BJ (cell line): ENCODE measurements around the gene IL17B. TPM values are rescaled to one million over a fixed set of nuclear protein-coding genes. Genes with fewer than 3 reads are reported as not detected.

Experiments used
- CTCF ChIA-PET: fragments of 350-600 bp; formaldehyde crosslinking; extraction: SDS; loops from one replicate; lab custom pipeline; 2021; ENCODE audit warnings: antibody characterized with exemption, inconsistent platforms; lab: Yijun Ruan, JAX
- POLR2A ChIA-PET: fragments of 300-600 bp; sonication (Branson Sonifier 250); formaldehyde crosslinking; extraction: SDS; loops from one replicate; lab custom pipeline; 2021; ENCODE audit warnings: antibody characterized with exemption; lab: Charles Lee
- DNase-seq: peaks from one replicate; pipeline ENCODE4 v3.0.0-alpha.2; 2011; ENCODE audit warnings: low read depth
- H3K27me3 ChIP-seq: 2 replicates; pipeline ENCODE4 v1.6.0; 2011; ENCODE audit warnings: low read length; ENCODE audit not compliant: control insufficient read depth, insufficient read depth
- H3K36me3 ChIP-seq: 2 replicates; pipeline ENCODE4 v1.5.1; 2011; ENCODE audit warnings: low read length; ENCODE audit not compliant: control insufficient read depth, insufficient read depth
- H3K4me3 ChIP-seq: 2 replicates; pipeline ENCODE4 v1.5.1; 2011; ENCODE audit warnings: low read depth, mild to moderate bottlenecking, control low read depth, low read length
- polyA plus RNA-seq: library from polyadenylated mRNA; depleted of rRNA; stranded (reverse); fragments of >200 nt; gene quantifications from 2 replicates; pipeline ENCODE4 v1.2.3, GENCODE V29; 2011
- TF ChIP-seq, protein P1 (sequence below): IDR thresholded peaks from 2 replicates; pipeline ENCODE4 v1.5.1; 2011; ENCODE audit warnings: low read depth, mild to moderate bottlenecking, control low read depth, inconsistent platforms, low read length, moderate library complexity; ENCODE audit not compliant: insufficient read depth

IL17B gene
- polyA plus RNA-seq, 1 experiment: 0.90 TPM

DNA sequence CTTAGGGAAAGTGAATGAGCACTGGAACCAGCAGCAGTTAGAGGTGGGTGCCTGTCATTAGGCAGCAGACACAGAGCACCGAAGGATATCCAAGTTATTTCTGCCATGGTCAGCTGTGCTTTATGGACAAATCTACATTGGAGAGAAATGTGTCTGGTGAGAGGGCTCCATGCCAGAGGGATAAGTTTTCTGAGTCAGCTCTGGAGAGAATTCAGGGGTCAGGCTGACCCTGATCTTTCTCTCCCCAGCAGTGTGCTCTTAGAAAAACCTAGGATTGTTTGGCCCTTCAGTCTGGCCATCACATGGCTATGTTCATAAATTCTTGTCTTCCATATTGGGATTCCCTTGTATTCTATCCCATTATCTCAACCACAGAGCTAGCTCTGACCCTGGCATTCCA lies 8.9 kb upstream of the IL17B start:
- no peak for DNase-seq
- no peaks in the 10 kb centered on the region for H3K36me3 ChIP-seq
- TF ChIP-seq, protein P1, sequence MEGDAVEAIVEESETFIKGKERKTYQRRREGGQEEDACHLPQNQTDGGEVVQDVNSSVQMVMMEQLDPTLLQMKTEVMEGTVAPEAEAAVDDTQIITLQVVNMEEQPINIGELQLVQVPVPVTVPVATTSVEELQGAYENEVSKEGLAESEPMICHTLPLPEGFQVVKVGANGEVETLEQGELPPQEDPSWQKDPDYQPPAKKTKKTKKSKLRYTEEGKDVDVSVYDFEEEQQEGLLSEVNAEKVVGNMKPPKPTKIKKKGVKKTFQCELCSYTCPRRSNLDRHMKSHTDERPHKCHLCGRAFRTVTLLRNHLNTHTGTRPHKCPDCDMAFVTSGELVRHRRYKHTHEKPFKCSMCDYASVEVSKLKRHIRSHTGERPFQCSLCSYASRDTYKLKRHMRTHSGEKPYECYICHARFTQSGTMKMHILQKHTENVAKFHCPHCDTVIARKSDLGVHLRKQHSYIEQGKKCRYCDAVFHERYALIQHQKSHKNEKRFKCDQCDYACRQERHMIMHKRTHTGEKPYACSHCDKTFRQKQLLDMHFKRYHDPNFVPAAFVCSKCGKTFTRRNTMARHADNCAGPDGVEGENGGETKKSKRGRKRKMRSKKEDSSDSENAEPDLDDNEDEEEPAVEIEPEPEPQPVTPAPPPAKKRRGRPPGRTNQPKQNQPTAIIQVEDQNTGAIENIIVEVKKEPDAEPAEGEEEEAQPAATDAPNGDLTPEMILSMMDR: no peak
- no peaks in the 10 kb centered on the region for H3K27me3 ChIP-seq
- POLR2A ChIA-PET: interaction anchor here (0.6 to 1.6 kb wide), 6 partner anchors 17 to 580 kb away, joined by 3 to 11 read pairs (median 5); no protein-coding TSS in a partner anchor
- CTCF ChIA-PET: interaction anchor here (0.6 to 14.2 kb wide), 10 partner anchors 10 to 231 kb away, joined by 3 to 257 read pairs (median 5); no protein-coding TSS in a partner anchor
- H3K4me3 ChIP-seq: no peak overlapping the region

DNA sequence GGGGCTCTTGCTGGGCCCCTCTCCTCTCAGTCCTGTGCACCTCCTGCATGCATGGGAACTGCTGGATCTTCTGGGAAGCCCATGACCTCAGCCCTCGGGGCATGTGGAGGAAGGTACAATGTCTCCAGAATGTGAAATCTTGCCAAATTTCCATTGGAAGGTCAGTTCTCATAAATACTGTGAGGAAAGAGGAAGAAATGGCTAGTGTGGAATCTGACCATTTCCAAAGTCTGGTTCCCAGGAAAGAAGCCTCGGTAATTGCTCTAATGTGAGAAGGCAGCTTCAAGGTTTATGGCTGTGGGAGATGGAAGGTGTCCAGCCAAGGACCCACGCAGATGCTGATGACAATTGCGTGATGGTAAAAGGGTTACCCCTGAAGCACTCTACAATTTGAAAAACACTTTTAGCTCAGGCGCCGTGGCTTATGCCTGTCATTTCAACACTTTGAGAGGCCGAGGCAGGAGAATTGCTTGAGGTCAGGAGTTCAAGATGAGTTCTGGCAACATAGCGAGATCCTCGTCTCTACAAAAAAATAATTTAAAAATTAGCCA lies 8.1 kb upstream of the IL17B start:
- peak; percentile 97 for DNase-seq
- H3K27me3 ChIP-seq: no peaks in the 10 kb centered on the region
- H3K4me3 ChIP-seq: no peak overlapping the region
- CTCF ChIA-PET: interaction anchor here (0.8 to 14.2 kb wide), 15 partner anchors 14 to 232 kb away, joined by 3 to 257 read pairs (median 5); no protein-coding TSS in a partner anchor
- POLR2A ChIA-PET: interaction anchor here (1.2 to 1.6 kb wide), 4 partner anchors 17 to 33 kb away, joined by 3 to 9 read pairs (median 5); no protein-coding TSS in a partner anchor
- TF ChIP-seq, protein P1: no peak
- H3K36me3 ChIP-seq: no peaks in the 10 kb centered on the region

DNA sequence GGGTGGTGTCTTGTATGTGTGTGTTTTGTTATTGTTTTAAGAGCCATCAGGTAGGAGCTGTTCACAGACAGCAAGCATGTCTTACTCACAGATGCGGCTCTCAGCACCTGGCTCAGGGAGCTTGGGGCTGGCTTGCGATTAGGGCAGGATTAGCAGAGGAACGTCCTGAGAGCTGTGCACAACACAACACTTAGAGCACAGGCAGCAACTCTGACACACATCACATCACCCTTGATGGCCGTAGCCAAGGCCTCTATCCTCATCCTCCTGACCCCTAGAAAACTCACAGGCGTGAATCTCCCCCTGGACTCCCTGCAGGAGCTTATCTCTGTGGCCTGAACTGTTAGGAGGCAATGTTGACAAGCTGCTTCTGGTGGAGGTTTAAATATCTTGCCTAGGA lies 7.1 kb upstream of the IL17B start:
- CTCF ChIA-PET: interaction anchor here (0.6 to 14.2 kb wide), 15 partner anchors 10 to 179 kb away, joined by 3 to 257 read pairs (median 5); no protein-coding TSS in a partner anchor

DNA sequence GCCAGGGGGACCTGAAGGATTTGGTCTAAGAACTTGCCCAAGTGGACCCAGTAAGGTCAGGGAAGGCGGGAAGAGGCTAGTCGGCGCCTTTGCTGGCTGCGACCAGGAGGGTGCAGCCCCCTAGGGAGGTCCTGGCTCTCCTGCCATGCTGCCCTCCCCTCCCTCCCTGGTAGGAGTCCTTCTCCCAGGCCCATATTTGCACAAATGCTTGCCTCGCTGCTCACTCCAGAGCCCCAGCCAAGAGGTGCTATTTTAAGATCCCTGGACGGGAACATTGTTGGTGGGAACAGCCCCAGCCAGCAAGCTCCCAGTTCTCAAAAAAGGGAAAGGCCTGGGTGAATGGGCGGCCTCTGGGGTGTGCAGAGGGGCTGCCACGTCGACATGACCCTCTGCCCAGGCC lies 4.3 kb upstream of the IL17B start:
- peaks cover 1% of the 10 kb centered on the region; the same call in 1 of the 2 replicates for H3K27me3 ChIP-seq
- ChIA-PET POLR2A (interaction anchor here (0.6 to 1.0 kb wide), 2 partner anchors 25 to 63 kb away, joined by 4 to 5 read pairs; no protein-coding TSS in a partner anchor), CTCF (interaction anchor here (1.1 to 14.2 kb wide), 11 partner anchors 16 to 181 kb away, joined by 3 to 257 read pairs (median 12); partner anchors contain the start of gene CSNK1A1)
- no peak overlapping the region for H3K4me3 ChIP-seq
- DNase-seq: no peak
- H3K36me3 ChIP-seq: no peaks in the 10 kb centered on the region
- TF ChIP-seq, protein P1: no peak

More for the DNA sequence above, 7.1 kb upstream of the IL17B start:
- Histone ChIP-seq H3K36me3 (no peaks in the 10 kb centered on the region), H3K27me3 (no peaks in the 10 kb centered on the region), H3K4me3 (no peak overlapping the region)
- POLR2A ChIA-PET: no interaction called here
- no peak for DNase-seq
- TF ChIP-seq, protein P1: no peak

DNA sequence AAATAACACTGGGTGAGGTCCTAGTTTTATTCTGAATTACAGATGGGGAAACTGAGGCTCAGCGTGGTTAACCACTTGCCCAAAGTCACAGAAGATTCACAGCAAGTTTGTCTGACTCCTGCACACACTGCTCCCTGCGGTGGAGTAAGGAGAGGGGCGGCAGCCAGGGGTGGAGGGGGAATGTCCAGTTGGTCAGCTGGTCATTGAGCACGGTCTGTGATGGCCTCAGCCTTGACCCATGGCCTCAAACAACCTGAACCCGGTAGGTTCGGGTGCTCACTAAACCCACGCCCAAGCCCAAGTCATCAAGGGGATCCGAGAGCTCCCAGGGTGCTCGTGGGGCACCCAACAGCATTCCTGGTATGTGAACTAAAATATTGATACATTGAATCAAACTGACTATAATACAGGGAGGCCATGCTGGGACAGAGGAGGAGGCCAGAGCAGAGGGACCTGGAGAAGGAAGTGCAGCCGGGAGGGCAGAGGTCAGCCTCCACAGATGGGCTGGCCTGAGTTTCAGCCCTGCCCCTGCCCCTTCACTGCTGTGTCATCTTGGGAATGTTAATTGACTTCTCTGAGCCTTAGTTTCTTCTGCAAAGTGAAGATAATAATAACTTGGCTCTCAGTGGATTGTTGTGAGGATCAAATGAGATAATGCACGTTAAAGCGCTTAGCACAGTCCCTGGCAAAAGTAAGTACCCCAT lies 3.6 kb upstream of the IL17B start:
- Histone ChIP-seq H3K27me3 (peaks cover 1% of the 10 kb centered on the region; the same call in 1 of the 2 replicates), H3K4me3 (no peak overlapping the region), H3K36me3 (no peaks in the 10 kb centered on the region)
- CTCF ChIA-PET: interaction anchor here (0.9 to 14.2 kb wide), 18 partner anchors 10 to 182 kb away, joined by 3 to 257 read pairs (median 10); partner anchors contain the start of gene CSNK1A1
- TF ChIP-seq, protein P1: no peak
- POLR2A ChIA-PET: interaction anchor here (0.6 kb wide), 1 partner anchor 63 kb away, joined by 4 read pairs; no protein-coding TSS in a partner anchor
- no peak for DNase-seq
